HepG2 (cell line): ENCODE measurements around the gene LMAN2. TPM values are rescaled to one million over a fixed set of nuclear protein-coding genes. Genes with fewer than 3 reads are reported as not detected.

Source experiments
- ATF1 ChIP-seq: IDR thresholded peaks from 2 replicates; pipeline ENCODE4 v1.6.1; 2016; ENCODE audit warnings: mild to moderate bottlenecking, control low read depth
- FOXC1 ChIP-seq: sonication (generic); formaldehyde crosslinking; IDR thresholded peaks from 2 replicates; pipeline ENCODE4 v1.8.0; 2022; ENCODE audit warnings: mild to moderate bottlenecking, missing genetic modification reagents, borderline replicate concordance
- FUBP1 ChIP-seq: sonication (generic); formaldehyde crosslinking; IDR thresholded peaks from 2 replicates; pipeline ENCODE4 v1.5.1; 2020; ENCODE audit warnings: missing genetic modification reagents, mild to moderate bottlenecking, borderline replicate concordance
- HDAC2 ChIP-seq: sonication (generic); formaldehyde crosslinking; IDR thresholded peaks from 2 replicates; pipeline ENCODE4 v1.4.0; 2020; ENCODE audit warnings: missing genetic modification reagents
- HIC2 ChIP-seq: sonication (generic); formaldehyde crosslinking; IDR thresholded peaks from 2 replicates; pipeline ENCODE4 v1.9.0; 2022; ENCODE audit warnings: low read depth, missing genetic modification reagents
- HNRNPLL ChIP-seq: fragments of 200-400 bp; formaldehyde crosslinking; IDR thresholded peaks from 2 replicates; pipeline ENCODE4 v1.6.1; 2017; ENCODE audit warnings: mild to moderate bottlenecking, low read depth, low read length; ENCODE audit not compliant: poor library complexity, severe bottlenecking
- RXRA ChIP-seq: sonication (generic); formaldehyde crosslinking; IDR thresholded peaks from 2 replicates; pipeline ENCODE4 v1.5.1; 2020; ENCODE audit warnings: missing genetic modification reagents
- ZBTB40 ChIP-seq, 2 experiments: fragments of 450-650 bp in 1 of 2; sonication (generic) in 1 of 2; formaldehyde crosslinking in 1 of 2; IDR thresholded peaks; 2 replicates each; pipeline versions ENCODE4 v1.6.1 to v1.8.0; 2016 to 2022; ENCODE audit warnings: antibody characterized with exemption in 1 of 2, mild to moderate bottlenecking in 1 of 2, missing genetic modification reagents in 1 of 2
- ZIK1 ChIP-seq: sonication (generic); formaldehyde crosslinking; IDR thresholded peaks from 2 replicates; pipeline ENCODE4 v1.5.0; 2020; ENCODE audit warnings: mild to moderate bottlenecking, low read depth, missing genetic modification reagents, borderline replicate concordance
- ZNF263 ChIP-seq: sonication (generic); formaldehyde crosslinking; IDR thresholded peaks from 2 replicates; pipeline ENCODE4 v1.4.0; 2020; ENCODE audit warnings: missing genetic modification reagents
- ZNF335 ChIP-seq: sonication (generic); formaldehyde crosslinking; IDR thresholded peaks from 2 replicates; pipeline ENCODE4 v1.4.0; 2020; ENCODE audit warnings: missing genetic modification reagents
- ZNF513 ChIP-seq: sonication (generic); formaldehyde crosslinking; conservative IDR thresholded peaks from 2 replicates; pipeline ENCODE4 v1.5.0; 2020; ENCODE audit warnings: missing genetic modification reagents
- ZNF589 ChIP-seq: sonication (generic); formaldehyde crosslinking; conservative IDR thresholded peaks from 2 replicates; pipeline ENCODE4 v1.8.0; 2022; ENCODE audit warnings: mild to moderate bottlenecking, moderate library complexity, missing genetic modification reagents
- polyA plus RNA-seq, 8 experiments: library from polyadenylated mRNA; depleted of rRNA in 3 of 8; stranded (reverse) in 7 of 8; unstranded in 1 of 8; fragments of >200 nt; fragmentation: Illumina TruSeq in 4 of 8; extraction: Trizol in 4 of 8; gene quantifications; 2 replicates each; pipeline versions ENCODE4 v1.2.1 to v1.2.3, GENCODE V29; 2011 to 2016; ENCODE audit warnings: low read depth in 4 of 8, missing spikeins in 1 of 8, mixed read lengths in 1 of 8; ENCODE audit not compliant: insufficient read depth in 1 of 8
- total RNA-seq, 5 experiments: library from RNA; depleted of rRNA; stranded (reverse); fragments of >200 nt; fragmentation: Illumina TruSeq; extraction: Trizol; gene quantifications; 2 replicates each; pipeline ENCODE4 v1.2.3, GENCODE V29; 2016; ENCODE audit warnings: low read depth in 1 of 5

The LMAN2 gene
- total and polyA plus RNA-seq, 2 of the 13 experiments (the other 11 are each of a cell fraction or from before 2014, with no cell fraction given): 191 to 197 TPM

GRCh38 chr5:177303121-177303924 lies 48.1 kb downstream of the LMAN2 start, which contains the start of the genes PRELID1 and RAB24 (continued):
- TF ChIP-seq FUBP1 (CRISPR knock-in tag): no peak
- peak; percentile 53; the same call in 1 of the 2 replicates for TF ChIP-seq ZIK1 (CRISPR knock-in tag)
- peak; percentile 71; the same call in 1 of the 2 replicates for TF ChIP-seq RXRA (CRISPR knock-in tag)
- TF ChIP-seq ZNF263 (CRISPR knock-in tag): peak; percentile 54; the same call in 1 of the 2 replicates
- TF ChIP-seq ZNF589: 0 out of 2 replicates have a peak, but pooled peaks have one; percentile 59
- TF ChIP-seq ZBTB40 (IDR thresholded peaks at IDR 0.05): no peak
- TF ChIP-seq ZBTB40 (CRISPR knock-in tag; IDR thresholded peaks at IDR 0.05): peak; percentile 82
- no peak; the same call in 1 of the 2 replicates for TF ChIP-seq HDAC2 (CRISPR knock-in tag)
- 0 out of 2 replicates have a peak, but pooled peaks have one; percentile 44 for TF ChIP-seq ZNF335 (CRISPR knock-in tag)
- no peak for TF ChIP-seq HIC2 (CRISPR knock-in tag)
- TF ChIP-seq HNRNPLL: peak; percentile 56
- peak; percentile 56; the same call in 1 of the 2 replicates for TF ChIP-seq FOXC1 (CRISPR knock-in tag)
- TF ChIP-seq ZNF513 (CRISPR knock-in tag): no peak
- TF ChIP-seq ATF1 (CRISPR knock-in tag): no peak
